Hippocampal formation (tissue), 2 donors: ENCODE measurements around the gene ASTN2.

ENCODE experiments used
- DNase-seq, 2 donors: peaks; one replicate each; lab custom pipeline; 2025; lab: John Stamatoyannopoulos, UW

ASTN2 gene

GRCh38 chr9:116483622-116484491 lies 931.0 kb downstream of the ASTN2 start:
- DNase-seq: no peak

- DNase-seq: peak; percentile 26 to 59
These were observed 932.1 kb downstream of the ASTN2 start for GRCh38 chr9:116482740-116483139.

- DNase-seq: no peak
These were observed 934.2 kb downstream of the ASTN2 start for GRCh38 chr9:116480700-116481099.

GRCh38 chr9:116479967-116480366 lies 934.9 kb downstream of the ASTN2 start:
- DNase-seq: no peak

GRCh38 chr9:116479056-116479544 lies 935.8 kb downstream of the ASTN2 start:
- no peak for DNase-seq

- no peak for DNase-seq
These were observed 937.2 kb downstream of the ASTN2 start for GRCh38 chr9:116477584-116478141.

- DNase-seq: peak in 1 of 2 donors; percentile 22
These were observed 937.9 kb downstream of the ASTN2 start for GRCh38 chr9:116476935-116477381.

- DNase-seq: no peak
These were observed 938.9 kb downstream of the ASTN2 start for GRCh38 chr9:116476002-116476401.

GRCh38 chr9:116475201-116475600 lies 939.7 kb downstream of the ASTN2 start:
- DNase-seq: no peak

- DNase-seq: no peak
These were observed 942.8 kb downstream of the ASTN2 start for GRCh38 chr9:116471944-116472506.

GRCh38 chr9:116471093-116471906 lies 943.6 kb downstream of the ASTN2 start:
- DNase-seq: peak in 1 of 2 donors; percentile 2

- no peak for DNase-seq
These were observed 945.9 kb downstream of the ASTN2 start for GRCh38 chr9:116468793-116469527.

- DNase-seq: no peak
These were observed 946.5 kb downstream of the ASTN2 start for GRCh38 chr9:116468369-116468768.

- no peak for DNase-seq
These were observed 947.0 kb downstream of the ASTN2 start for GRCh38 chr9:116467740-116468351.

GRCh38 chr9:116466271-116467235 lies 948.3 kb downstream of the ASTN2 start:
- DNase-seq: no peak

- no peak for DNase-seq
These were observed 949.1 kb downstream of the ASTN2 start for GRCh38 chr9:116465576-116466270.

GRCh38 chr9:116464987-116465571 lies 949.8 kb downstream of the ASTN2 start:
- DNase-seq: no peak

- no peak for DNase-seq
These were observed 950.4 kb downstream of the ASTN2 start for GRCh38 chr9:116464423-116464822.

- no peak for DNase-seq
These were observed 953.2 kb downstream of the ASTN2 start for GRCh38 chr9:116461632-116462031.
